DND-41 (cell line): ENCODE results near the gene RPS28.

Experiments
- EZH2 ChIP-seq: IDR thresholded peaks from 3 replicates; pipeline ENCODE4 v1.6.1; 2012; ENCODE audit warnings: borderline replicate concordance, low read depth, mild to moderate bottlenecking, moderate library complexity, low read length, inconsistent platforms; ENCODE audit not compliant: severe bottlenecking
- TF ChIP-seq, protein P1 (sequence below): IDR thresholded peaks from 2 replicates; pipeline ENCODE4 v1.5.1; 2012; ENCODE audit warnings: borderline replicate concordance, low read length, moderate library complexity, mild to moderate bottlenecking; ENCODE audit not compliant: poor library complexity, severe bottlenecking; ENCODE audit errors: extremely low read depth

DNA sequence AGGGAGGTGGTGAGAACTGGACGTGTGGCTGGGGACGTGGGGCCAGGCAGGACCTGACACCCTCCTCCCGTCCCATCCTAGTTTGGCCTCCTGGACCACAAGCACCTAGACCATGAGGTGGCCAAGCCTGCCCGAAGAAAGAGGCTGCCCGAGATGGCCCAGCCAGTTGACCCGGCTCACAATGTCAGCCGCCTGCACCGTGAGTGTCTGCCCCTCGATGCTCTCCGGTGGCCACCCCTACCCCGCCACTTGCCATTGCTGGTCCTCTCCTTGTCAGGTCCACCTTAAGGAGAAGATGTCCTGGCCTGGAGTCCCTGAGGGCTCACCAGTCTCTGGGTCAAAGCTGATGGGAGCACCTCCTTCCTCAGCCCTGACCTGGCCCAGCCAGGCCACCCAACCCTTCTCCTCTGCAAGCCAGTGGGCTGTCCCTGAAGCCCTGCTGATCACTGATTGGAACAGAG, 44.9 kb downstream of the RPS28 start:
- TF ChIP-seq, protein P1, sequence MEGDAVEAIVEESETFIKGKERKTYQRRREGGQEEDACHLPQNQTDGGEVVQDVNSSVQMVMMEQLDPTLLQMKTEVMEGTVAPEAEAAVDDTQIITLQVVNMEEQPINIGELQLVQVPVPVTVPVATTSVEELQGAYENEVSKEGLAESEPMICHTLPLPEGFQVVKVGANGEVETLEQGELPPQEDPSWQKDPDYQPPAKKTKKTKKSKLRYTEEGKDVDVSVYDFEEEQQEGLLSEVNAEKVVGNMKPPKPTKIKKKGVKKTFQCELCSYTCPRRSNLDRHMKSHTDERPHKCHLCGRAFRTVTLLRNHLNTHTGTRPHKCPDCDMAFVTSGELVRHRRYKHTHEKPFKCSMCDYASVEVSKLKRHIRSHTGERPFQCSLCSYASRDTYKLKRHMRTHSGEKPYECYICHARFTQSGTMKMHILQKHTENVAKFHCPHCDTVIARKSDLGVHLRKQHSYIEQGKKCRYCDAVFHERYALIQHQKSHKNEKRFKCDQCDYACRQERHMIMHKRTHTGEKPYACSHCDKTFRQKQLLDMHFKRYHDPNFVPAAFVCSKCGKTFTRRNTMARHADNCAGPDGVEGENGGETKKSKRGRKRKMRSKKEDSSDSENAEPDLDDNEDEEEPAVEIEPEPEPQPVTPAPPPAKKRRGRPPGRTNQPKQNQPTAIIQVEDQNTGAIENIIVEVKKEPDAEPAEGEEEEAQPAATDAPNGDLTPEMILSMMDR: no peak
- no peak for TF ChIP-seq EZH2
